22Rv1 (cell line): ENCODE results near the gene PPIF.

Experiments used
- H3K27ac ChIP-seq: fragments of 450-650 bp; 2 replicates; pipeline ENCODE4 v1.5.1; 2017
- ZFX ChIP-seq: fragments of 450-650 bp; IDR thresholded peaks from 2 replicates; pipeline ENCODE4 v1.6.1; 2017; ENCODE audit warnings: antibody characterized with exemption, borderline replicate concordance
- TF ChIP-seq, protein P1 (sequence below): fragments of 450-650 bp; IDR thresholded peaks from 2 replicates; pipeline ENCODE4 v1.5.1; 2017; ENCODE audit warnings: mild to moderate bottlenecking

PPIF gene

DNA sequence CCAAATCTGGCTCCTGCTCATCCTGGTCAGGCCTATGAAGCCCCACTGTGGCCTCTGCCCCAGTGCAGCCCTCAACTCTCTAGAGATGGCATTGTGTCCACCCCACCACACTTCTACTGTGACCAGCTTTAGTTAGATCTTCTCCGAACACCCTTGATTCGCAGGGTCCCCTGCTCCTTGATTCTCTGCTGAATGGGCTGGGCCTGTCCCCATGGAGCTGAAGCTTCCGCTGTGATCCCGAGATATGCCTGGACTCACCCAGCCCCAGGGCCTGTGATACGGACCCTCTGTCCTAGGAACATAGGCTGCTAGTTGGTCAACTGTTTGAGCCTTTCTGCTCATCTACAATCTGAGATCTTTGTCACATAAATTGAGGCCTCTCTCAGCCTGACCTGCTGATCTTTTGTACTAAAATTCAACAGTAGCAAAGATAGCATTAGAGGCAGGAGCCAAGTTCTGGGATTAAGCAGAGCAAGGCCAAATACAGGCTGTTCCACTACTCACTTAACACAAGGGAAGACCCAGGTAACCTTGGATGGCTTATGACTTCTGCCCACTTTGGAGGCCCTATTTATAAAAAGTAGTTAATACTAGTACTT, 6.5 kb upstream of the PPIF start:
- no peak overlapping the region for H3K27ac ChIP-seq
- TF ChIP-seq ZFX, result no peak
- TF ChIP-seq, protein P1, sequence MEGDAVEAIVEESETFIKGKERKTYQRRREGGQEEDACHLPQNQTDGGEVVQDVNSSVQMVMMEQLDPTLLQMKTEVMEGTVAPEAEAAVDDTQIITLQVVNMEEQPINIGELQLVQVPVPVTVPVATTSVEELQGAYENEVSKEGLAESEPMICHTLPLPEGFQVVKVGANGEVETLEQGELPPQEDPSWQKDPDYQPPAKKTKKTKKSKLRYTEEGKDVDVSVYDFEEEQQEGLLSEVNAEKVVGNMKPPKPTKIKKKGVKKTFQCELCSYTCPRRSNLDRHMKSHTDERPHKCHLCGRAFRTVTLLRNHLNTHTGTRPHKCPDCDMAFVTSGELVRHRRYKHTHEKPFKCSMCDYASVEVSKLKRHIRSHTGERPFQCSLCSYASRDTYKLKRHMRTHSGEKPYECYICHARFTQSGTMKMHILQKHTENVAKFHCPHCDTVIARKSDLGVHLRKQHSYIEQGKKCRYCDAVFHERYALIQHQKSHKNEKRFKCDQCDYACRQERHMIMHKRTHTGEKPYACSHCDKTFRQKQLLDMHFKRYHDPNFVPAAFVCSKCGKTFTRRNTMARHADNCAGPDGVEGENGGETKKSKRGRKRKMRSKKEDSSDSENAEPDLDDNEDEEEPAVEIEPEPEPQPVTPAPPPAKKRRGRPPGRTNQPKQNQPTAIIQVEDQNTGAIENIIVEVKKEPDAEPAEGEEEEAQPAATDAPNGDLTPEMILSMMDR, result no peak

DNA sequence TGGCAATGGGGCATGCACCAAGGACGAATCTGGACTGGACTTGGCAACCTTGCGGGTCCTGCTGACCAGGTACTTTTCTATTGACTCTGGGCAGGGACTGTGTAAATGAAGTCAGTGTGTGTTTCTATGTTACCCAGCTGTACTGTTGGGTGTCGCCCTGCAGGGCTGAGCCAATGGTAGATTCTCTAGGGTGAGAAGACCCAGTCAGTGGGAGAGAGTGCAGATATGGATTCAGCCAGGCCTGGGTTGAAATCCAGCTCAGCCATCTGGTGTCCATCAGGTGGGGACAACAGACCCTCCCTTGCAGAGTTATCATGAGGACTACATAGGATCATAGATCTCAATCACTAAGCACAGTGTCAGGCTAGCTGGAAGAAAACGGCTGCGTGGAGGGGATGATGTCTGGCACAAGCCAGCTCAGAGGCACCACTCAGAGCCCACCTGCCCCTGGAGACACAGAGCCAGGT, 4.9 kb upstream of the PPIF start:
- no peak for TF ChIP-seq ZFX
- TF ChIP-seq, protein P1, result no peak
- H3K27ac ChIP-seq, result no peak overlapping the region

DNA sequence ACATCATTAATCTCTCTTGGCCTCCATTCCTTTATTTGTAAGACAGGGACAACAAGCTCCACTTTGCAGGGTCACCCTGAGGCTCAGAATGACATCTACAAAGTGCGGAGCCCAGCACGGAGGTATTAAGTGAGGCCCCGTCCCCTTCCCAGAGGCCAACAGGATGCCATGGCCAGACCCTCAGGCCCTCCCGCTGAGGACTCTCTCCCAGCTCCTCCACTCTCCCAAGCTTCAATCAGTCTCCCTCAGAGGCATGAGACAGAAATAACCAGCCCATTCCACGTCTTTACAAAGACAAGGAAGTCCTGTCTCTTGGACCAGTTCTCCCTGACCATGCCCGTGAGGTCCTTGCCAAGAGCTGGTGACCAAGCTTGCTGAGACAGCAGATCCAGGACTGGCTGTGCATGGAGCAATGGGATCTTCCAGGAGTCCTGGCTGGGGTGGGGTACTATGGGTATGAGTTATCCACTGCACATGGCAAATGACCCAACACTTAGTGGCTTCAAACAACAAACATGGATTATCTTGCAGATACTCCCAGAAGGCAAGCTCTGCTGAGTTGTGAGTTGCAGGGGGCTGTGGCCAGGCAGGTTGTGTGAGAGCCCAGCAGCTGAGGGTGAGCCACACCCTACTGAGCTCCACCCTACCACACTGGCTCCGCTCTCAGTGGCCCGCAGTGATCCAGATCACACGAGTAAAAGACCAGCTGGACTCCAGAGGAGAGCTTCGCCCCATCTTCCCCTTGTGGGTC, 4.3 kb upstream of the PPIF start:
- TF ChIP-seq, protein P1, result no peak
- no peak for TF ChIP-seq ZFX
- no peak overlapping the region for H3K27ac ChIP-seq

DNA sequence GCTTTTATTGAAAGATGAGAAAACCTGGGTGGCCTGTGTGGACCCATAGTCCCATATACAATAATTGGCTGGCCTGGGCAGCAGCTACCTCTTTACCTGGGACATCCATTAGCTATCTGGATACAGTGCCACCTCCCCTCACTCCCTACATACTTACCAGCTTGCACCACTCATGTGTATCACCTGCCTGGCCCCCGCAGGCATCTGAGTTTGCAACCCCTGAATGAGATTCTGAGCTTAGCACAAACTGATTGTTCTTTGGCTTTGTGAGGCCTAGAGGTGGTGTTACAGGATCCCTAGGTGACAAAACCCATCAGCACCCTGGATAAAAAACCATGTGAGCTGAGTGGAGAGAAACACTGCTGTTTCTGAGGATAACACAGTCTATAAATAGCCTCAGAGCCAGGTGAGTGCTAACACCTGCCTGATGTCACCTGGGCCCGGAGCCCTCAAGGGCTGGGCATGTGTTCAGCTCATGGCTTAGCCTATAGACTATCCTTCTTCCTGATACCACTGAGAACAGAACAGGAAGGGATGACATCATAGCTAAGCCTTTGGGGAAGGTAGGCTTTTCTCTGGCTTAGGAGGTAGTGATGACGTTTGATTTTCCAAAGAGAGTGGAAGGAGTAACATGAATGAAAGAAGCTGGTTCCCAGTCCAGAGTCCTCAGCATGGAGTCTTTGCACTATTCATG, 2.6 kb upstream of the PPIF start:
- no peak for TF ChIP-seq ZFX
- TF ChIP-seq, protein P1, result no peak
- H3K27ac ChIP-seq, result no peak overlapping the region

DNA sequence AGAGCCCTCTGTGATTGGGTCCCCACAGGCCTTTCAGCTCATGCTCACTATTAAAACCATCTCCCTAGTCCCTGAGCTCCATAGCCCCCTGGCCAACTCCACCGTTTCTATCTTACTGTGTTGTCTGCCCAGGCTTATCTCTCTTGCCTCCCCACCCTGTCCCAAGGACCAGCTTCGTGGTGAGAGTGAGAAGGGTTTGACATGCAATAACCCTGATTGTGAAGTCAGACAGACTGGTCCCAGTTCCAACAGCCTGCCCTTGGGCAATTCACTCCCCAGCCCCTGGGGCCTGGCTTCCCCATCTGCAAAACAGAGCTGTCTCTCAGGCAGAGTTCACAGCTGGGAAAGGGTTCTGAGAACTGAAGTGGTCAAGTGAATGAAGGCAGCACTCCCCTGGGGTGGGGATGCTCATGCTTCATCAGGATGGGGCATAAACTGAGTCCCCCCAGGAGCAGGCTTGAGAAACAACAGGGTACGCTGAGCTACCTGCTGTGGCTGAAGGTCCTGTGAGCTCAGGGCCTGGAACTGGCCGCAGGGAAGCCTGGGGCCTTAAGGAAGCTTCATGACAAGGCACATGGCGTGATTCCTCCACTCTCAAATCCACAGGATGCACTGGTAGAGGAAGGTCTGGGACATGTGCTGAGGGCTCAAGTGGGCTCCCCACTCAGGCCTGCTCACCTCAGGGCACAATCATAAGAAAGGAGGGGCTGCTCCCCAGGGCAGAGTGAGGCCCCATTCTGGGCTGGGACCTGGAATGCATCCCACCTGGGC, 1.8 kb upstream of the PPIF start:
- no peak for TF ChIP-seq ZFX
- TF ChIP-seq, protein P1, result no peak
- H3K27ac ChIP-seq, result no peak overlapping the region

DNA sequence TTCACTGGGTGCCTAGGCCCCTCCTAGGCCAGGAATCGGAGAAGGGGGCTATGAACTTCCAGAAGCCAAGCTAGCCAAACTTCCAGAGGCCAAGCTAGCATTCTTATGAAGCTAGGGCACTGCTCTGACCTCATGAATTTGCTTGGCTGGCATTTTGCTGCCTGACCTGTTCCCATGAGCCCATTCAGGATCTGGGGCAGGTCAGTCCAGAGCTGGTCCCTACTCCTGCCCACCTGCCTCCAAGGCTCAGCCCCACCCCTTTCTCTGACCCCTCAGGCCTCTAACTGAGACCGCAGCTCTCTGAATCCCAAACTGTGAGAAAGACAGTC, 1.3 kb upstream of the PPIF start:
- no peak for TF ChIP-seq ZFX
- TF ChIP-seq, protein P1, result no peak
- H3K27ac ChIP-seq, result no peak overlapping the region
